ENCODE results near the gene KLK2. TPM values are rescaled to one million over a fixed set of nuclear protein-coding genes. Genes with fewer than 3 reads are reported as not detected.

The KLK2 gene
- polyA plus RNA-seq, 1 donor from 2014 or later: not detected

- Histone ChIP-seq H3F3A (ENCODE audit: insufficient read depth, low read length, poor library complexity, severe bottlenecking) (no peaks in the 10 kb centered on the region), H3K36me3 (ENCODE audit: insufficient read depth, low read length) (no peaks in the 10 kb centered on the region), H3K27ac (ENCODE audit: low read length) (no peak overlapping the region), H3K9me2 (ENCODE audit: insufficient read depth, low read length) (no peaks in the 10 kb centered on the region), H2AFZ (ENCODE audit: low read depth, low read length) (no peak overlapping the region), H3K27me3 (ENCODE audit: insufficient read depth, low read depth, low read length) (no peaks in the 10 kb centered on the region), H3K4me3 (ENCODE audit: low read length) (no peak overlapping the region), H3K9ac (ENCODE audit: low read length) (no peak overlapping the region), H3K79me2 (replicated peaks; ENCODE audit: insufficient read depth, low read length) (no peaks in the 10 kb centered on the region), H3K4me2 (ENCODE audit: low read length) (no peak overlapping the region), H4K20me1 (ENCODE audit: insufficient read depth) (no peaks in the 10 kb centered on the region), H3K9me3 (ENCODE audit: low read length) (no peaks in the 10 kb centered on the region)
- TF ChIP-seq EP300 (conservative IDR thresholded peaks at IDR 0.05; ENCODE audit: poor library complexity, severe bottlenecking) (no peak), POLR2AphosphoS5 (IDR thresholded peaks at IDR 0.05) (no peak), RAD21 (conservative IDR thresholded peaks at IDR 0.05) (no peak), EZH2 (IDR thresholded peaks at IDR 0.05; ENCODE audit: borderline replicate concordance, insufficient read depth, low read length, poor library complexity, severe bottlenecking) (no peak), MXI1 (conservative IDR thresholded peaks at IDR 0.05; ENCODE audit: poor library complexity, severe bottlenecking) (no peak), TAF1 (IDR thresholded peaks at IDR 0.05; ENCODE audit: low read depth) (no peak), CTCF (IDR thresholded peaks at IDR 0.05; ENCODE audit: poor library complexity, severe bottlenecking) (no peak), SMC3 (conservative IDR thresholded peaks at IDR 0.05; ENCODE audit: poor library complexity) (no peak), REST (IDR thresholded peaks at IDR 0.05; ENCODE audit: borderline replicate concordance) (no peak)
These were observed 24.0 kb downstream of the KLK2 start for GRCh38 chr19:50897191-50897607.

GRCh38 chr19:50897612-50898011, 24.4 kb downstream of the KLK2 start:
- no peaks in the 10 kb centered on the region for H4K20me1 ChIP-seq (ENCODE audit: insufficient read depth)
- no peaks in the 10 kb centered on the region for H3K27me3 ChIP-seq (ENCODE audit: insufficient read depth, low read depth, low read length)

More at GRCh38 chr19:50897612-50898011, 24.4 kb downstream of the KLK2 start:
- Histone ChIP-seq H3K36me3 (ENCODE audit: insufficient read depth, low read length) (no peaks in the 10 kb centered on the region), H3K4me2 (ENCODE audit: low read length) (no peak overlapping the region), H3F3A (ENCODE audit: insufficient read depth, low read length, poor library complexity, severe bottlenecking) (no peaks in the 10 kb centered on the region), H3K9me3 (ENCODE audit: low read length) (no peaks in the 10 kb centered on the region), H3K79me2 (replicated peaks; ENCODE audit: insufficient read depth, low read length) (no peaks in the 10 kb centered on the region), H3K9me2 (ENCODE audit: insufficient read depth, low read length) (no peaks in the 10 kb centered on the region), H3K27ac (ENCODE audit: low read length) (no peak overlapping the region), H3K4me3 (ENCODE audit: low read length) (no peak overlapping the region), H2AFZ (ENCODE audit: low read depth, low read length) (no peak overlapping the region), H3K9ac (ENCODE audit: low read length) (no peak overlapping the region)
- no peak for TF ChIP-seq REST (IDR thresholded peaks at IDR 0.05; ENCODE audit: borderline replicate concordance)
- no peak for TF ChIP-seq RAD21 (conservative IDR thresholded peaks at IDR 0.05)
- TF ChIP-seq CTCF (IDR thresholded peaks at IDR 0.05; ENCODE audit: poor library complexity, severe bottlenecking): no peak
- no peak for TF ChIP-seq EP300 (conservative IDR thresholded peaks at IDR 0.05; ENCODE audit: poor library complexity, severe bottlenecking)
- no peak for TF ChIP-seq POLR2AphosphoS5 (IDR thresholded peaks at IDR 0.05)
- TF ChIP-seq MXI1 (conservative IDR thresholded peaks at IDR 0.05; ENCODE audit: poor library complexity, severe bottlenecking): no peak
- no peak for TF ChIP-seq TAF1 (IDR thresholded peaks at IDR 0.05; ENCODE audit: low read depth)
- no peak for TF ChIP-seq SMC3 (conservative IDR thresholded peaks at IDR 0.05; ENCODE audit: poor library complexity)
- TF ChIP-seq EZH2 (IDR thresholded peaks at IDR 0.05; ENCODE audit: borderline replicate concordance, insufficient read depth, low read length, poor library complexity, severe bottlenecking): no peak

Data from neural cell (in vitro differentiated cells).